Ascending aorta (tissue), 2 donors: Measurements from ENCODE around the gene MTREX. TPM values are rescaled to one million over a fixed set of nuclear protein-coding genes. Genes with fewer than 3 reads are reported as not detected.

ENCODE experiments used
- DNase-seq, 2 donors: peaks; one replicate each; pipeline ENCODE4 v3.0.0-alpha.2; 2019; ENCODE audit warnings: low spot score in 2 of 2
- H3K27ac ChIP-seq, 2 donors: fragments of 200-600 bp; sonication (generic); one replicate each; pipeline ENCODE4 v1.5.1; 2016 to 2017; ENCODE audit warnings: mild to moderate bottlenecking in 1 of 2
- H3K27me3 ChIP-seq: fragments of 200-600 bp; sonication (generic); one replicate; pipeline ENCODE4 v1.5.1; 2017
- H3K36me3 ChIP-seq, 2 donors: fragments of 200-600 bp; sonication (generic); one replicate each; pipeline ENCODE4 v1.5.1; 2016
- H3K4me1 ChIP-seq, 2 donors: fragments of 200-600 bp; sonication (generic); one replicate each; pipeline ENCODE4 v1.5.1; 2016 to 2017; ENCODE audit warnings: mild to moderate bottlenecking in 1 of 2
- H3K4me3 ChIP-seq, 2 donors: fragments of 200-600 bp; sonication (generic); one replicate each; pipeline ENCODE4 v1.5.1; 2016 to 2017; ENCODE audit warnings: mild to moderate bottlenecking in 1 of 2
- H3K9me3 ChIP-seq, 2 donors: fragments of 200-600 bp; sonication (generic); one replicate each; pipeline ENCODE4 v1.5.1; 2016
- CTCF ChIP-seq, 3 experiments: fragments of 200-600 bp in 2 of 3; fragments of 450-650 bp in 1 of 3; sonication (generic) in 2 of 3; IDR thresholded peaks; one replicate each; pipeline ENCODE4 v1.5.1; 2016 to 2019; ENCODE audit warnings: antibody characterized with exemption in 3 of 3, mild to moderate bottlenecking in 1 of 3, moderate library complexity in 1 of 3
- intact Hi-C: fragments of 100-400 bp; cut with DNase I; formaldehyde crosslinking; loops from one replicate; pipeline ENCODE4 v1.15.1; 2023
- total RNA-seq: library from RNA; depleted of rRNA; stranded (reverse); fragments of >200 nt; gene quantifications from one replicate; pipeline ENCODE4 v1.1.0, GENCODE V29; 2016

Gene MTREX
- total RNA-seq, 1 donor from 2014 or later: 17.1 TPM

- no peak for TF ChIP-seq CTCF (IDR thresholded peaks at IDR 0.05)
- Histone ChIP-seq H3K4me3 (no peak overlapping the region), H3K9me3 (no peaks in the 10 kb centered on the region), H3K36me3 (peaks cover 3 to 24% of the 10 kb centered on the region in 2 donors), H3K4me1 (peaks cover 0 to 2% of the 10 kb centered on the region in 2 donors), H3K27ac (no peak overlapping the region), H3K27me3 (no peaks in the 10 kb centered on the region)
- intact Hi-C loops: no loop called here
- no peak for DNase-seq
Measured at GRCh38 chr5:55471468-55471867, 163.7 kb downstream of the MTREX start.

- Histone ChIP-seq H3K4me3 (no peak overlapping the region), H3K36me3 (peaks cover 3 to 16% of the 10 kb centered on the region in 2 donors), H3K27ac (no peak overlapping the region), H3K27me3 (no peaks in the 10 kb centered on the region), H3K9me3 (no peaks in the 10 kb centered on the region), H3K4me1 (peaks cover 0 to 2% of the 10 kb centered on the region in 2 donors)
- no peak for DNase-seq
- intact Hi-C loops: no loop called here
- no peak for TF ChIP-seq CTCF (IDR thresholded peaks at IDR 0.05)
Measured at GRCh38 chr5:55472642-55473041, 164.9 kb downstream of the MTREX start.

Other genes with a start within 250 kb of the MTREX start
- gene GZMA, start 205.3 kb upstream of the MTREX start, total RNA-seq: not detected
- 27.9 TPM for gene GPX8, start 147.8 kb upstream of the MTREX start, total RNA-seq
- not detected for gene CDC20B, start 134.8 kb upstream of the MTREX start, total RNA-seq
- gene MCIDAS, start 80.7 kb upstream of the MTREX start, total RNA-seq: not detected
- 43.2 TPM for gene CCNO, start 74.4 kb upstream of the MTREX start, total RNA-seq
- 11.3 TPM for gene DHX29, start 295 bp upstream of the MTREX start, total RNA-seq
- gene PLPP1, start 227.0 kb downstream of the MTREX start, total RNA-seq: 1,314 TPM